Fibroblast of villous mesenchyme (primary cell): ENCODE results near the gene DPF3. TPM values are rescaled to one million over a fixed set of nuclear protein-coding genes. Genes with fewer than 3 reads are reported as not detected.

Experiments used
- DNase-seq: peaks from one replicate; pipeline ENCODE4 v3.0.0-alpha.2; 2010; ENCODE audit warnings: low read depth
- H3K4me3 ChIP-seq: 2 replicates; pipeline ENCODE4 v1.5.1; 2011; ENCODE audit warnings: low read depth, mild to moderate bottlenecking, low read length
- total RNA-seq: library from RNA; depleted of rRNA; stranded (reverse); fragments of >200 nt; gene quantifications from 2 replicates; pipeline ENCODE4 v1.2.3, GENCODE V29; 2012
- TF ChIP-seq, protein P1 (sequence below): IDR thresholded peaks from 2 replicates; pipeline ENCODE4 v1.5.1; 2012; ENCODE audit warnings: low read depth, mild to moderate bottlenecking, low read length; ENCODE audit not compliant: insufficient read depth

The DPF3 gene
- total RNA-seq, 1 donor, result 10.4 TPM

DNA sequence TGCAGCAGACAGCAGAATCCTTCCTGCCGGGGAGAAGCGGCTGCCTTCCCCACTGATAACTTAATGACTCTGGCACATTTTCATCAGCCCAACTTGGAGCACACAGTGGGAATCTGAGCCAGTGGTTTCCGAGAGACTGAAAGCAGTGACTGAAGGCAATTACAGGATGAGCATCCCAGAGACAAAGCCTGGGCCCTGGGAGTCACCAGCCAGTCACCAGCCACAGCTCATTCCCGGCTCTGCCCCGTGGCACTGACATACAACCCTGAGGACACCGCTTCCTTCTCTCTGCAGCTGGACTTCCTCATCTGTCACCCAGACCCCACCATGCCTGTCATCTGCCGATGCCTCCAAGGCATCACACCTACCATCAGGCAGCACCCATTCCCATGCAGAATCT lies 192.3 kb downstream of the DPF3 start:
- TF ChIP-seq, protein P1, sequence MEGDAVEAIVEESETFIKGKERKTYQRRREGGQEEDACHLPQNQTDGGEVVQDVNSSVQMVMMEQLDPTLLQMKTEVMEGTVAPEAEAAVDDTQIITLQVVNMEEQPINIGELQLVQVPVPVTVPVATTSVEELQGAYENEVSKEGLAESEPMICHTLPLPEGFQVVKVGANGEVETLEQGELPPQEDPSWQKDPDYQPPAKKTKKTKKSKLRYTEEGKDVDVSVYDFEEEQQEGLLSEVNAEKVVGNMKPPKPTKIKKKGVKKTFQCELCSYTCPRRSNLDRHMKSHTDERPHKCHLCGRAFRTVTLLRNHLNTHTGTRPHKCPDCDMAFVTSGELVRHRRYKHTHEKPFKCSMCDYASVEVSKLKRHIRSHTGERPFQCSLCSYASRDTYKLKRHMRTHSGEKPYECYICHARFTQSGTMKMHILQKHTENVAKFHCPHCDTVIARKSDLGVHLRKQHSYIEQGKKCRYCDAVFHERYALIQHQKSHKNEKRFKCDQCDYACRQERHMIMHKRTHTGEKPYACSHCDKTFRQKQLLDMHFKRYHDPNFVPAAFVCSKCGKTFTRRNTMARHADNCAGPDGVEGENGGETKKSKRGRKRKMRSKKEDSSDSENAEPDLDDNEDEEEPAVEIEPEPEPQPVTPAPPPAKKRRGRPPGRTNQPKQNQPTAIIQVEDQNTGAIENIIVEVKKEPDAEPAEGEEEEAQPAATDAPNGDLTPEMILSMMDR, result no peak
- DNase-seq, result no peak
- no peak overlapping the region for H3K4me3 ChIP-seq

DNA sequence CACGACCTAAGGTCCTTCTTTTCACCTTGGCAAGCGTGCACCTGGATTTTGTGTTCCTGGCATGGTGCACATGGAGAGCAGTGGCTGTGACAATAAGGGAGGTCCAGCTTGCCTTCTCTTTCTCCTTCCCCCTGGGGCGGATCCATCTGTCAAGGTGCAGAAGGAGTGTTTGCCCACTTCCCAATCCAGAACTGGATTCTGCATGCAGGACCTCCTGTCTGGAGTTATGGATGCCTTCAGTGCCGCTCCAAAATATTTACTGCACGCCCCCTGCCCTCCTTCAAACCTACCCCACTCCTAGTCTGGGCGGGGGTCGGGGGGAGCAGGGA lies 192.7 kb downstream of the DPF3 start:
- no peak for DNase-seq
- TF ChIP-seq, protein P1, result no peak
- no peak overlapping the region for H3K4me3 ChIP-seq

DNA sequence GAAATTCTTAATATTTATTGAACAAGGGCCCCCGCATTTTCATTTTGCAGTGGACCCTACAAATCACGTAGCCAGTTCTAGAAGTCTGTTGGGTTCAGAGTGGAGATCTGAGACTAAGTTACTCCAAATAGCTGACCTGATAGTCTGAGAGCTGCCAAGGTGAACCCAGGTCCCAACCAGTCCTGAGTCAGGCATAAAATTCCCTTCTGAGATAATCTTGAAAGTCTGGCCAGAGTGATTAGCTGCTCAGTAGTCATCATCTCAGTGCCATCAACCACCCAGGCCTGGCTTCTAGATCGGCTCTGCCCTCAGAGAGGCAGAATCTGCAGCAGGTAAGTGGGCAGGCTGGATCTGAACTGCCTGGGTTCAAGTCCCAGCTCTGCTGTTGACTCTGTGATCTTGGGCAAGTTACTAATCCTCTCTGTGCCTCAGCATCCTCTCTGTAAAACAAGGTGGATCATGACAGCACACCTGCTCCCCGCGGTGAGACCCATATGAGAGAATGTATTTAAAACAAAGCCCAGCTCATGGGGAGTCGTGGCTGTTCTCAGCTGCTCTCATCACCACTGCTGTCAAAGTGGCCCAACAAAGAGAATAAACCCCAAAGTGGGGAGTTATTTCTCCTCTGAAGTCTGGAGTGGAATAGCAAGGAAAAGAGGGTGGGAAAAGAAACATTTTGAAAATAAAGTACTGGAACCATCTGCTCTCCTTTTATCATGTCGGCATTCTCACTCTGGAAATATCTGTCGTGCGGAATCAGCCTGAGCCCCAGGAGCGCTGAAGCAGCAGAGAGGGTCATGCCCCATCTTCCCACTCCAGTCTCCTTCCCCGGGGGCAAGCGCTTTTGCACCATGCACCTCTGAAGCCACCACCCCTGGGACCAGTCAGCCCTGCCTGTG lies 193.3 kb downstream of the DPF3 start:
- no peak overlapping the region for H3K4me3 ChIP-seq
- no peak for DNase-seq
- TF ChIP-seq, protein P1, result no peak

DNA sequence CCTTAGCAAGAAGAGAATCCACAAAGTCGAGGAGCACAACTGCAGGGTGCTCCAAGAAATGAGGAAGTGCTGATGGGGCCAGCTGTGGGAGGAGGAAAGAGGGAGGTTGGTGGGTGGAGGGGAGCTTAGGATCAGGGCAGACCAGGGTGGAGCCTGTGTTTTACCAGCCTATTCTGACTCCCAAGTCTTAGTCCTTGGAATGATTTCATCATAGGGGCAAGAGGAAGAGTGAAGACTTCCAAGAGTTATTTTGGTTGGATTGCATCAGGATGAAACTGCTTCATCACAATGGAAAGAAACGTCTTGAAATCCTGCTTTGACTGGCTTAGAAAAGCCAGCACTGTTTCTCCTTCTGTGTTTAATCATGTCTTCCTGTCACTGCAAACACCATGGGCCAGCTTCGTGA lies 194.0 kb downstream of the DPF3 start:
- H3K4me3 ChIP-seq, result no peak overlapping the region
- TF ChIP-seq, protein P1, result no peak
- DNase-seq, result peak; percentile 87

DNA sequence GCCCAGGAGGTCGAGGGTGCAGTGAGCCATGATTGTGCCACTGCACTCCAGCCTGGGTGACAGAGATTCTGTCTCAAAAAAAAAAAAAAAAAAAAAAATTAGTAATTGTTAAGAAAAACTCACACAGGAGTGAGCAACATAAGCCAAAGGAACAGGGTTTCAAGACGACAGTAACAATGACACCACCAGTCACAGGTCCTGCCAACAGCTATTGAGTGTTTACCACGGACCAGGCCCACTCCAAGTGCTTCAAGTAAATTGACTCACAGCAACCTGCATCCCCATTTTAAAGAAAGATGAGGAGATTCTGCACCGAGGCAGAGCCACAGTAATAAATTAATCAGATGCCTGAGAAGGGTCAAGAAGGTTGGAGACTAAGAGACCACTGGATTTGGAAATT lies 194.5 kb downstream of the DPF3 start:
- no peak overlapping the region for H3K4me3 ChIP-seq
- no peak for DNase-seq
- TF ChIP-seq, protein P1, result no peak

DNA sequence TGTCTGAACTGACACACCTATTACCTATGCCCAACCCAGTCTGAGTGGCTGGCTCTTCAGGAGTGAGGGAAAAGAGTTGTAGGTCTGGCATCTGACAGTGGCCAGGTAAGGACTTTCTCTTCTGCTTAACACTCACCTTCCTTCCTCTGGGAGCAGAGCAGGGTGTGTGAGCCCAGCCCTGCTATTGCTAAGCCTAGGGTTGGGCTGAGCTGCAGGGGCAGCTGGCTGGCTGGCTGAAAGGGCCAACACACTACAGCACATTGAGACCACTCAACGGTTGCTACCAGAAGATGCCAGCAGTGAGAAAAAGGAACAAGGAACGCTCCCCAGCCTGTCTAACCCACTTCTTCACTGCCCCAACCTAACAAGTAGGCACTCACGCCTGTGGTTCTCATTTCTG lies 201.2 kb downstream of the DPF3 start:
- no peak for DNase-seq
- no peak overlapping the region for H3K4me3 ChIP-seq
- TF ChIP-seq, protein P1, result no peak

DNA sequence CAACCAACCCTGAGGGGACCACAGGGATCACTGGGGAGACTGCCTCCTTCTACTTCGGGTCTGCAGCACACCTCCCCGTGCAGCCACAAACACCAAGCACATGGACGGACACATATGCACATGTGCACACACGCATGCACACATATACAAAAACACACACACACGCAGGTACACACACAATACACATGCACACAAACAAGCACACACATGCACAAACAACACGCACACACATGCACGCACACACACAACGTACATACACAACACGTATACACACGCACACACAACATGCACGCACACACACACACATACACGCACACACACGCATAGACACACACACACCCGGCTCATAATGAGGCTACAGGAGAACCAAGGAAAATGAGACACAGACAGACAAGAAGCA lies 203.6 kb downstream of the DPF3 start:
- TF ChIP-seq, protein P1, result no peak
- no peak overlapping the region for H3K4me3 ChIP-seq
- no peak for DNase-seq
